Nucleus accumbens (tissue), 56 donors: Measurements from ENCODE around the gene ZDHHC4.

ENCODE experiments used
- DNase-seq, 56 donors: peaks; one replicate each; lab custom pipeline; 2025; lab: John Stamatoyannopoulos, UW

Gene ZDHHC4

GRCh38 chr7:6590645-6591110 is 13.4 kb downstream of the ZDHHC4 start:
- DNase-seq, result no peak

- no peak for DNase-seq
Measured at GRCh38 chr7:6600093-6600492, 22.8 kb downstream of the ZDHHC4 start.

GRCh38 chr7:6604458-6604857 is 27.2 kb downstream of the ZDHHC4 start:
- no peak for DNase-seq

GRCh38 chr7:6606866-6607583 is 29.8 kb downstream of the ZDHHC4 start:
- no peak for DNase-seq

- no peak for DNase-seq
Measured at GRCh38 chr7:6607651-6608051, 30.4 kb downstream of the ZDHHC4 start.

GRCh38 chr7:6608081-6608480 is 30.8 kb downstream of the ZDHHC4 start:
- no peak for DNase-seq

GRCh38 chr7:6608794-6609193 is 31.5 kb downstream of the ZDHHC4 start:
- no peak for DNase-seq

- no peak for DNase-seq
Measured at GRCh38 chr7:6612819-6613218, 35.6 kb downstream of the ZDHHC4 start.

GRCh38 chr7:6613706-6614105 is 36.5 kb downstream of the ZDHHC4 start:
- DNase-seq, result no peak

GRCh38 chr7:6614953-6615722 is 37.9 kb downstream of the ZDHHC4 start, which contains the start of gene ZNF853:
ZNF853 (plus strand) TSS chr7:6615610; CDS start chr7:6616175, 565 bp downstream.
- DNase-seq, result peak in 27 of 56 donors; percentile 5 to 55 (median 33)

GRCh38 chr7:6615723-6616555 is 38.7 kb downstream of the ZDHHC4 start:
- peak in 2 of 56 donors; percentile 4 to 14 for DNase-seq

- DNase-seq, result no peak
Measured at GRCh38 chr7:6616854-6617643, 39.8 kb downstream of the ZDHHC4 start.

GRCh38 chr7:6618621-6619020 is 41.4 kb downstream of the ZDHHC4 start:
- no peak for DNase-seq

GRCh38 chr7:6619961-6620360 is 42.7 kb downstream of the ZDHHC4 start:
- DNase-seq, result no peak

- no peak for DNase-seq
Measured at GRCh38 chr7:6621195-6622133, 44.2 kb downstream of the ZDHHC4 start.

GRCh38 chr7:6622134-6622710 is 45.0 kb downstream of the ZDHHC4 start:
- DNase-seq, result no peak

GRCh38 chr7:6623589-6624245 is 46.5 kb downstream of the ZDHHC4 start:
- DNase-seq, result no peak

GRCh38 chr7:6624246-6624611 is 47.0 kb downstream of the ZDHHC4 start:
- no peak for DNase-seq
